Glutamatergic neuron (in vitro differentiated cells): ENCODE data around the gene SMURF1. TPM values are rescaled to one million over a fixed set of nuclear protein-coding genes. Genes with fewer than 3 reads are reported as not detected.

Experiments
- DNase-seq: peaks from one replicate; pipeline ENCODE4 v3.0.0; 2022
- H3K27ac Mint-ChIP-seq: one replicate; pipeline ENCODE4 v1.8.0; 2020; ENCODE audit warnings: mild to moderate bottlenecking, mixed read lengths, inconsistent platforms; ENCODE audit not compliant: unreplicated experiment
- H3K27me3 Mint-ChIP-seq: one replicate; pipeline ENCODE4 v1.8.0; 2020; ENCODE audit warnings: mild to moderate bottlenecking, moderate library complexity, mixed read lengths, inconsistent platforms; ENCODE audit not compliant: unreplicated experiment
- H3K36me3 Mint-ChIP-seq: one replicate; pipeline ENCODE4 v1.8.0; 2020; ENCODE audit warnings: mild to moderate bottlenecking, mixed read lengths, inconsistent platforms; ENCODE audit not compliant: unreplicated experiment
- H3K4me1 Mint-ChIP-seq: one replicate; pipeline ENCODE4 v1.8.0; 2020; ENCODE audit warnings: mild to moderate bottlenecking, low read depth, mixed read lengths, inconsistent platforms; ENCODE audit not compliant: unreplicated experiment
- H3K4me3 Mint-ChIP-seq: one replicate; pipeline ENCODE4 v1.8.0; 2020; ENCODE audit warnings: mild to moderate bottlenecking, mixed read lengths, inconsistent platforms; ENCODE audit not compliant: unreplicated experiment
- H3K9me3 Mint-ChIP-seq: one replicate; pipeline ENCODE4 v1.8.0; 2020; ENCODE audit warnings: mild to moderate bottlenecking, moderate library complexity, mixed read lengths, inconsistent platforms; ENCODE audit not compliant: unreplicated experiment
- total RNA-seq: library from RNA; stranded (reverse); fragmentation: NEBNext Ultra II Directional; extraction: Animal tissue kit (Norgen Biotek cat#: 25700); gene quantifications from one replicate; pipeline ENCODE4 v1.2.1, GENCODE V29; 2021; ENCODE audit not compliant: unreplicated experiment
- TF ChIP-seq, protein P1 (sequence below): fragments of 200-600 bp; sonication (generic); IDR thresholded peaks from one replicate; pipeline ENCODE4 v1.5.0; 2021; ENCODE audit not compliant: partially characterized antibody, unreplicated experiment

Gene SMURF1
- total RNA-seq, 1 donor from 2014 or later: 23.1 TPM

DNA sequence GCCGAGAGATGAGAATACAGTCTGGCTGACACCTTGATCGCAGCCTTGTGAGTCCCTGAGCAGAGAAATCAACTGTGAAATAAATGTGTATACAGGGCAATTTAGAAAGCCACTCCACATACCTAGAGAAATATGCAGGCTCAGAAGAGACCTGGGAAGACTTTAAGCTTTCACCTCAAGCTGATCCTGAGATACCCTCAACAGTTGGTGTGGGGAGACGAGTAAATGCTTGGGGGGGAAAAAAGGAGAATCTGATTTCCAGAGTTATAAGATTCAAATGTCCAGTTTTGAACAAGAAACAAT, 123.5 kb downstream of the SMURF1 start:
- no peak overlapping the region for H3K4me3 Mint-ChIP-seq
- TF ChIP-seq, protein P1, sequence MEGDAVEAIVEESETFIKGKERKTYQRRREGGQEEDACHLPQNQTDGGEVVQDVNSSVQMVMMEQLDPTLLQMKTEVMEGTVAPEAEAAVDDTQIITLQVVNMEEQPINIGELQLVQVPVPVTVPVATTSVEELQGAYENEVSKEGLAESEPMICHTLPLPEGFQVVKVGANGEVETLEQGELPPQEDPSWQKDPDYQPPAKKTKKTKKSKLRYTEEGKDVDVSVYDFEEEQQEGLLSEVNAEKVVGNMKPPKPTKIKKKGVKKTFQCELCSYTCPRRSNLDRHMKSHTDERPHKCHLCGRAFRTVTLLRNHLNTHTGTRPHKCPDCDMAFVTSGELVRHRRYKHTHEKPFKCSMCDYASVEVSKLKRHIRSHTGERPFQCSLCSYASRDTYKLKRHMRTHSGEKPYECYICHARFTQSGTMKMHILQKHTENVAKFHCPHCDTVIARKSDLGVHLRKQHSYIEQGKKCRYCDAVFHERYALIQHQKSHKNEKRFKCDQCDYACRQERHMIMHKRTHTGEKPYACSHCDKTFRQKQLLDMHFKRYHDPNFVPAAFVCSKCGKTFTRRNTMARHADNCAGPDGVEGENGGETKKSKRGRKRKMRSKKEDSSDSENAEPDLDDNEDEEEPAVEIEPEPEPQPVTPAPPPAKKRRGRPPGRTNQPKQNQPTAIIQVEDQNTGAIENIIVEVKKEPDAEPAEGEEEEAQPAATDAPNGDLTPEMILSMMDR: no peak
- H3K36me3 Mint-ChIP-seq: peaks cover 11% of the 10 kb centered on the region
- no peaks in the 10 kb centered on the region for H3K4me1 Mint-ChIP-seq
- H3K9me3 Mint-ChIP-seq: peaks cover 2% of the 10 kb centered on the region
- no peak overlapping the region for H3K27ac Mint-ChIP-seq
- DNase-seq: no peak
- no peaks in the 10 kb centered on the region for H3K27me3 Mint-ChIP-seq

DNA sequence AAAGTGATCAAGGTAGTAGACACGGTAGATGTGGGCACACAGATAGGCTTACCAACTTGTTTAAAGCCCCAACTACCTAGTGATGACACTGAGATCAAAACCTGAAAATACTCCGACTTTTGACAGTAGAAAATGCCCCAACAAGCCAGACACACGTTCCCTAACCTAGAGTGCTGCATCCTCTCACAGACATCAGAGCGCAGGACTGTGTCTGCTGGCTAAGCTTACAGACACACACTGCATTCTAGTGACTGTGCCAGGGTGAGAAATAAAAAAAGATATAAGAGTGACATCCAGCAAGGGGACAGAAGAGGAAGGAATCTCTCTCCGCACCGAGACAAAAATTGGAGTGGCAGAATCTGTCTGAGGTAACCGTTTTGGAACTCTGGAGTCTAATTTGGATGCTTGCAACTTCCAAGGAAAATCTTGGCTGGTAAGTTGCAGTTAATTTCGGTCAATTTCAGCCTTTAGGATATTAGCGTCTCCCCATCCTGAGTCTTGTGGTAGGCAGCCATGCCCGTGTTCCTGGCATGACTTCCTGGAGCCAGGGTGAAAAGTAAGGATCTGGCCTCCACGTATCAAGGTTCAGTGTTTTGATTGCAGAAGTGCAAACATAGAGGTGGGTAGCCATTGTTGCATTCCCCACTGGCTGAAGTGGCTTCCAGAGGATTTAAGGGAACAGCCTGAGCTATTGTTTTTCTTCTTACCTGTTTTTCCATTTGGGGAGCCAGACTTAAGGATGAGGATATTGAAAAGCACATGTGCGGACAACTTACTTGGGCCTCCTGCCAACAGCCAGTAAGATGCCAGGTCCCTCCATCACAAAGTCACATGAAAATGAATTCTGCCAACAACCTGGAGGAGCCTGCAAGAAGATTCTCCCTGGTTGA, 124.1 kb downstream of the SMURF1 start:
- Mint-ChIP-seq H3K27me3 (no peaks in the 10 kb centered on the region), H3K27ac (no peak overlapping the region), H3K4me3 (no peak overlapping the region), H3K4me1 (no peaks in the 10 kb centered on the region), H3K36me3 (peaks cover 11% of the 10 kb centered on the region), H3K9me3 (peaks cover 3% of the 10 kb centered on the region)
- TF ChIP-seq, protein P1: no peak
- DNase-seq: no peak

DNA sequence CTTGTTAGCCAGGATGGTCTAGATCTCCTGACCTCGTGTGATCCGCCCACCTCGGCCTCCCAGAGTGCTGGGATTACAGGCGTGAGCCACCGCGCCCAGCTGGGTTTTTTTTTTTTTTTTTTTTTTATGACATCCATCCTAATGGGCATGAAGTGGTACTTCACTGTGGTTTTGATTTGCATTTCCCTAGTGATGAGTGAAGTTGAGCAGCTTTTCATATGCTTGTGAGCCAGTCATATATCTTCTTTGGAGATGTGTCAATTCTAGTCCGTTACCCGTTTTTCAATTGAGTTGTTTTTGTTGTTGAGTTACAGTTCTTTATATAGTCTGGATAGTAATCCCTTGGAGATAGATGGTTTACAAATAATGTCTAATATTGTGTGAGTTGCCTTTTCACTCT, 127.7 kb downstream of the SMURF1 start:
- no peaks in the 10 kb centered on the region for H3K4me1 Mint-ChIP-seq
- no peak for DNase-seq
- peaks cover 5% of the 10 kb centered on the region for H3K9me3 Mint-ChIP-seq
- no peaks in the 10 kb centered on the region for H3K27me3 Mint-ChIP-seq
- H3K4me3 Mint-ChIP-seq: no peak overlapping the region
- H3K27ac Mint-ChIP-seq: no peak overlapping the region
- TF ChIP-seq, protein P1: no peak
- peaks cover 11% of the 10 kb centered on the region for H3K36me3 Mint-ChIP-seq

DNA sequence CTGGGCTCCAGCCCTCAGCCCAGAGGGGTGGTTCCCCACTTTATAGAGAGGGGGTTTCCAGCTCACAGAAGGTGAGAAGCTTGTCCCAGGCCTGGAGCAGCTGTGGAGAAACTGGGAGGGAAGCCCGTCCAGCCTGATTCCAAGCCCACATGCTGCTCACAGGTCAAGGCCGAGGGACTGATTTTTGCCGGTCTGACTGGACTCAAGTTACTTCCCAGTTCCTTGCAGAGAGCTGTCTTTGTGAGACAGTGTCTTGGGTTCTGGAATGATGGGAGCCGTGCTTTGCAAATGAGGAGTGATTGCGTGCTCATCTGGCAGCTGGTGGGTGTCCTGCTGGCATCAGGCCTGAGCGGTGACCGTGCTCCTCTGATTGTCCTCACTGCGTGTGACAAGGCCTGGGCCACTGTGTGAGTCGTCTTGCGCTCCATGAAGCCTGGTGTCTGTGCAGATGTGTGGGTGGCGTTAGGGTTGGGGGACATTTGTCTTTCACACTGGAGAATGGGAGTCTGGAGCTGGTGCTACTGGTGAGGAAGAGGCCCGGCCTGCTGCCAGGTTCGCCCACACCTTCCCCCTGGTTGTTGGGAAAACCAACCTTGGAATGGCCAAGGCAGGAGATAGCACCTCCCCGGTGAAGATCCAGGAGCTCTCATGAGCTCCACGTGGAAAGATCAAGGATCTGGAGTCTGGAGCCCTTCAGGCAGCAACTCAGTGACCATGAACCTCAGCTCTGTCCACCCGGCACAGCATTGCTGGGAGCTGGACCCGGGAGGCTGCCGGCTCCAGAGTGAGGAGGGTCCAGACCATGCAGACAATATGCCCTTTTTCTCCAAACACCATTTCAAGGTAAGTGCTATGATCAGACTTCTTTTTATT, 129.6 kb downstream of the SMURF1 start:
- Mint-ChIP-seq H3K27ac (no peak overlapping the region), H3K36me3 (peaks cover 5% of the 10 kb centered on the region), H3K9me3 (peaks cover 5% of the 10 kb centered on the region), H3K4me1 (no peaks in the 10 kb centered on the region), H3K27me3 (peaks cover 2% of the 10 kb centered on the region), H3K4me3 (no peak overlapping the region)
- TF ChIP-seq, protein P1: no peak
- no peak for DNase-seq
